Measurements from ENCODE around the gene PAPPA2. TPM values are rescaled to one million over a fixed set of nuclear protein-coding genes. Genes with fewer than 3 reads are reported as not detected.

PAPPA2 gene
- total RNA-seq, 1 experiment from 2014 or later = 0.81 TPM

DNA sequence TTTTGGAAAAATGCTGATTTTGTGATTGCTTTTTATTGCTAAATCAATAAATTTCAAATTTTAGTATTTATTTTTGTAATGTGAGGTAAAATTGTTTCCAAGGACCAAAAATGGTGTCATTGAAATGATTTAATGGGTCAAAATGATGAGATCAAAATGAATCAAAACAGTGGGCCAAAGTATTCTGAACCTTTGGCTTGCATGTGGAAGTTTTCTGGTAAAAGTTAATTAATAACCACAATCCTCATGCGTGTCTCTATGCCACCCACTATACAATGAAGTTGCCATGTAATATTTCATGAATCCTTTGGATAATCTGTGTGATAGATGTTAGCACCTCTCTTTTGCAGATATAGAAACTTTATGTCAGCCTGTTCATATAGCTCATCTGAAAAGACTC is 83.8 kb downstream of the PAPPA2 start:
- no peak overlapping the region for H3K23ac ChIP-seq (ENCODE audit: insufficient read length, low read depth, low read length)
- no peaks in the 10 kb centered on the region for H4K20me1 ChIP-seq (ENCODE audit: control insufficient read depth, insufficient read depth, insufficient read length)
- no peak overlapping the region for H2BK120ac ChIP-seq (ENCODE audit: low read depth, low read length, poor library complexity, severe bottlenecking)
- H3K56ac ChIP-seq (ENCODE audit: insufficient read length, low read depth, low read length) = no peak overlapping the region
- H3K27me3 ChIP-seq (ENCODE audit: insufficient read depth, low read length) = no peaks in the 10 kb centered on the region
- no peak overlapping the region for H3K4me2 ChIP-seq (ENCODE audit: insufficient read depth, insufficient read length, low read length)
- Mint-ChIP-seq H3K4me3 (no peak overlapping the region), H3K9me3 (no peaks in the 10 kb centered on the region), H3K36me3 (ENCODE audit: insufficient read depth in 1 of 3, low read depth in 3 of 3) (no peaks in the 10 kb centered on the region), H3K4me1 (peaks cover 27 to 35% of the 10 kb centered on the region in 2 experiments), H3K27ac (no peak overlapping the region), H3K27me3 (ENCODE audit: low read depth) (peaks cover 6% of the 10 kb centered on the region)
- H2AK5ac ChIP-seq (ENCODE audit: insufficient read length, low read length) = no peak overlapping the region
- no peak overlapping the region for H2AFZ ChIP-seq (ENCODE audit: low read length)
- no peak overlapping the region for H3K4ac ChIP-seq (ENCODE audit: low read depth, low read length)
- H3K79me2 ChIP-seq (ENCODE audit: insufficient read depth, low read length) = no peaks in the 10 kb centered on the region
- TF ChIP-seq, protein P1, sequence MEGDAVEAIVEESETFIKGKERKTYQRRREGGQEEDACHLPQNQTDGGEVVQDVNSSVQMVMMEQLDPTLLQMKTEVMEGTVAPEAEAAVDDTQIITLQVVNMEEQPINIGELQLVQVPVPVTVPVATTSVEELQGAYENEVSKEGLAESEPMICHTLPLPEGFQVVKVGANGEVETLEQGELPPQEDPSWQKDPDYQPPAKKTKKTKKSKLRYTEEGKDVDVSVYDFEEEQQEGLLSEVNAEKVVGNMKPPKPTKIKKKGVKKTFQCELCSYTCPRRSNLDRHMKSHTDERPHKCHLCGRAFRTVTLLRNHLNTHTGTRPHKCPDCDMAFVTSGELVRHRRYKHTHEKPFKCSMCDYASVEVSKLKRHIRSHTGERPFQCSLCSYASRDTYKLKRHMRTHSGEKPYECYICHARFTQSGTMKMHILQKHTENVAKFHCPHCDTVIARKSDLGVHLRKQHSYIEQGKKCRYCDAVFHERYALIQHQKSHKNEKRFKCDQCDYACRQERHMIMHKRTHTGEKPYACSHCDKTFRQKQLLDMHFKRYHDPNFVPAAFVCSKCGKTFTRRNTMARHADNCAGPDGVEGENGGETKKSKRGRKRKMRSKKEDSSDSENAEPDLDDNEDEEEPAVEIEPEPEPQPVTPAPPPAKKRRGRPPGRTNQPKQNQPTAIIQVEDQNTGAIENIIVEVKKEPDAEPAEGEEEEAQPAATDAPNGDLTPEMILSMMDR (conservative IDR thresholded peaks at IDR 0.05) = no peak
- no peak overlapping the region for H4K8ac ChIP-seq (replicated peaks; ENCODE audit: insufficient read length, low read depth, low read length)
- no peak overlapping the region for H2BK12ac ChIP-seq (ENCODE audit: insufficient read length, low read depth, low read length)
- H3K4me1 ChIP-seq (ENCODE audit: insufficient read depth, low read length) = peaks cover 8% of the 10 kb centered on the region; the same call in 1 of the 2 replicates
- H3K9me3 ChIP-seq (ENCODE audit: control insufficient read depth, low read depth, low read length) = no peaks in the 10 kb centered on the region
- H3T11ph ChIP-seq (ENCODE audit: low read length) = no peak overlapping the region
- no peak overlapping the region for H2BK5ac ChIP-seq (ENCODE audit: insufficient read length, low read length)
- no peaks in the 10 kb centered on the region for H3K23me2 ChIP-seq (ENCODE audit: insufficient read length, low read depth, low read length, poor library complexity, severe bottlenecking)
- no peak overlapping the region for H4K5ac ChIP-seq (ENCODE audit: insufficient read length, low read depth, low read length)
- H3K14ac ChIP-seq (ENCODE audit: insufficient read depth, low read length) = no peak overlapping the region
- H2BK15ac ChIP-seq (ENCODE audit: low read depth, low read length) = no peak overlapping the region
- H3K9ac ChIP-seq (ENCODE audit: extremely low read depth, insufficient read length, low read length) = no peak overlapping the region
- WGBS (ENCODE audit: extremely low coverage, insufficient read length, low lambda C conversion rate) = no CpG with 5 or more reads among the region's 1 CpG
- H2BK20ac ChIP-seq (ENCODE audit: low read depth, low read length, poor library complexity, severe bottlenecking) = no peak overlapping the region
- no peak for DNase-seq
- no peak overlapping the region for H4K91ac ChIP-seq (ENCODE audit: insufficient read length, low read depth, low read length)
- no peaks in the 10 kb centered on the region for H3K79me1 ChIP-seq (ENCODE audit: insufficient read depth, low read depth, low read length, poor library complexity, severe bottlenecking)
- no peak overlapping the region for H3K27ac ChIP-seq (ENCODE audit: insufficient read length, low read depth, low read length)
- no peak overlapping the region for H3K18ac ChIP-seq (ENCODE audit: insufficient read length, low read depth, low read length)
